Stimulated activated effector memory CD8-positive, alpha-beta T cell treated with anti-CD3 and anti-CD28 coated beads, Interleukin-12 subunit alpha, Interleukin-12 subunit beta, amount 100 ng/mL, for 72 hours (primary cell): ENCODE data around the gene FLRT2.

Source experiments
- ATAC-seq: fragments of 150-1000 bp; cut with Tn5 transposase; 2 replicates; pipeline ENCODE4 v1.10.0; 2021
- DNase-seq, 2 donors: peaks; one replicate each; pipeline ENCODE4 v3.0.0; 2021 to 2022; ENCODE audit warnings: low spot score in 2 of 2
- H3K27ac Mint-ChIP-seq: one replicate; pipeline ENCODE4 v1.8.0; 2022; ENCODE audit warnings: mild to moderate bottlenecking, mixed read lengths
- H3K36me3 Mint-ChIP-seq: one replicate; pipeline ENCODE4 v1.8.0; 2022; ENCODE audit warnings: mild to moderate bottlenecking, mixed read lengths
- H3K4me1 Mint-ChIP-seq: one replicate; pipeline ENCODE4 v1.8.0; 2022; ENCODE audit warnings: mixed read lengths
- H3K4me3 Mint-ChIP-seq: one replicate; pipeline ENCODE4 v1.8.0; 2022; ENCODE audit warnings: mild to moderate bottlenecking, mixed read lengths
- H3K9me3 Mint-ChIP-seq: one replicate; pipeline ENCODE4 v1.8.0; 2022; ENCODE audit warnings: mixed read lengths

The FLRT2 gene

GRCh38 chr14:85687456-85687855, 157.5 kb downstream of the FLRT2 start:
- Mint-ChIP-seq H3K4me1 (no peaks in the 10 kb centered on the region), H3K36me3 (no peaks in the 10 kb centered on the region), H3K9me3 (peaks cover 10% of the 10 kb centered on the region), H3K4me3 (no peak overlapping the region), H3K27ac (no peak overlapping the region)
- DNase-seq = no peak
- no peak for ATAC-seq

GRCh38 chr14:85688006-85688405, 158.1 kb downstream of the FLRT2 start:
- no peak for DNase-seq
- Mint-ChIP-seq H3K27ac (no peak overlapping the region), H3K9me3 (peaks cover 9% of the 10 kb centered on the region)

GRCh38 chr14:85695300-85695699, 165.4 kb downstream of the FLRT2 start:
- peaks cover 9% of the 10 kb centered on the region for H3K9me3 Mint-ChIP-seq
- no peaks in the 10 kb centered on the region for H3K36me3 Mint-ChIP-seq
- no peak overlapping the region for H3K27ac Mint-ChIP-seq
- H3K4me1 Mint-ChIP-seq = no peaks in the 10 kb centered on the region
- DNase-seq (no peak), ATAC-seq (no peak)
- H3K4me3 Mint-ChIP-seq = no peak overlapping the region

More at GRCh38 chr14:85688006-85688405, 158.1 kb downstream of the FLRT2 start:
- no peak for ATAC-seq
- no peak overlapping the region for H3K4me3 Mint-ChIP-seq
- no peaks in the 10 kb centered on the region for H3K36me3 Mint-ChIP-seq
- H3K4me1 Mint-ChIP-seq = no peaks in the 10 kb centered on the region

- Mint-ChIP-seq H3K36me3 (no peaks in the 10 kb centered on the region), H3K4me3 (no peak overlapping the region), H3K27ac (no peak overlapping the region), H3K4me1 (no peaks in the 10 kb centered on the region), H3K9me3 (peaks cover 10% of the 10 kb centered on the region)
- DNase-seq = no peak
- no peak for ATAC-seq
Observed at GRCh38 chr14:85701116-85701515, 171.2 kb downstream of the FLRT2 start.

GRCh38 chr14:85701763-85702162, 171.8 kb downstream of the FLRT2 start:
- ATAC-seq = no peak
- Mint-ChIP-seq H3K4me3 (no peak overlapping the region), H3K9me3 (peaks cover 9% of the 10 kb centered on the region), H3K4me1 (no peaks in the 10 kb centered on the region), H3K27ac (no peak overlapping the region), H3K36me3 (no peaks in the 10 kb centered on the region)
- no peak for DNase-seq

GRCh38 chr14:85702191-85702590, 172.2 kb downstream of the FLRT2 start:
- Mint-ChIP-seq H3K27ac (no peak overlapping the region), H3K9me3 (peaks cover 8% of the 10 kb centered on the region), H3K4me3 (no peak overlapping the region), H3K36me3 (no peaks in the 10 kb centered on the region), H3K4me1 (no peaks in the 10 kb centered on the region)
- no peak for DNase-seq
- ATAC-seq = no peak

- peaks cover 8% of the 10 kb centered on the region for H3K9me3 Mint-ChIP-seq
Observed at GRCh38 chr14:85702997-85703396, 173.1 kb downstream of the FLRT2 start.

More at GRCh38 chr14:85702997-85703396, 173.1 kb downstream of the FLRT2 start:
- DNase-seq (no peak), ATAC-seq (no peak)
- no peak overlapping the region for H3K27ac Mint-ChIP-seq
- H3K36me3 Mint-ChIP-seq = no peaks in the 10 kb centered on the region
- no peak overlapping the region for H3K4me3 Mint-ChIP-seq
- H3K4me1 Mint-ChIP-seq = no peaks in the 10 kb centered on the region
